Suprapubic skin (tissue), 3 donors: ENCODE measurements around the gene AHNAK.

Experiments
- CTCF ChIP-seq, 2 donors: fragments of 200-600 bp in 1 of 2; fragments of 450-650 bp in 1 of 2; sonication (generic) in 1 of 2; IDR thresholded peaks; one replicate each; pipeline ENCODE4 v1.5.1; 2016 to 2019; ENCODE audit warnings: antibody characterized with exemption in 2 of 2, mild to moderate bottlenecking in 1 of 2, moderate library complexity in 1 of 2
- EP300 ChIP-seq: sonication (generic); formaldehyde crosslinking; IDR thresholded peaks from one replicate; pipeline ENCODE4 v1.6.1; 2017; ENCODE audit warnings: antibody characterized with exemption
- POLR2A ChIP-seq, 2 donors: fragments of 450-650 bp; IDR thresholded peaks; one replicate each; pipeline ENCODE4 v1.6.1; 2017; ENCODE audit warnings: antibody characterized with exemption in 2 of 2, mild to moderate bottlenecking in 2 of 2, moderate library complexity in 2 of 2

- no peak for TF ChIP-seq CTCF (IDR thresholded peaks at IDR 0.05)
- no peak for TF ChIP-seq POLR2A (IDR thresholded peaks at IDR 0.05)
- no peak for TF ChIP-seq EP300
Measured at GRCh38 chr11:62513626-62514025, 33.0 kb downstream of the AHNAK start.
